Activated T-helper 2 cell treated with anti-CD3 and anti-CD28 coated beads, Interferon-gamma antibody, Interleukin-2, Interleukin-4, amounts not matched to agents 10 μg/mL and 5 μg/mL and 100 μg/mL, durations not matched to agents 14 hours and 24 hours and 36 hours (primary cell): ENCODE results near the gene SCYL3. TPM values are rescaled to one million over a fixed set of nuclear protein-coding genes. Genes with fewer than 3 reads are reported as not detected.

Experiments used
- DNase-seq: peaks from one replicate; pipeline ENCODE4 v3.0.0; 2021; ENCODE audit warnings: low spot score
- H3K27ac Mint-ChIP-seq: one replicate; pipeline ENCODE4 v1.8.0; 2021; ENCODE audit warnings: mixed read lengths
- H3K27me3 Mint-ChIP-seq: one replicate; pipeline ENCODE4 v1.8.0; 2021; ENCODE audit warnings: low read depth, mixed read lengths
- H3K36me3 Mint-ChIP-seq: one replicate; pipeline ENCODE4 v1.8.0; 2021; ENCODE audit warnings: low read depth, mixed read lengths
- H3K4me1 Mint-ChIP-seq: one replicate; pipeline ENCODE4 v1.8.0; 2021; ENCODE audit warnings: low read depth, mixed read lengths
- H3K4me3 Mint-ChIP-seq: one replicate; pipeline ENCODE4 v1.8.0; 2021; ENCODE audit warnings: low read depth, mild to moderate bottlenecking, moderate library complexity, mixed read lengths
- H3K9me3 Mint-ChIP-seq: one replicate; pipeline ENCODE4 v1.8.0; 2021; ENCODE audit warnings: mixed read lengths
- intact Hi-C: fragments of 100-400 bp; cut with micrococcal nuclease; formaldehyde crosslinking; loops from one replicate; pipeline ENCODE4 v1.15.1; 2023
- total RNA-seq: library from RNA; stranded (reverse); gene quantifications from 2 replicates; pipeline ENCODE4 v1.2.3, GENCODE V29; 2022

Gene SCYL3
- 9.5 and 10.2 TPM in 2 replicates for total RNA-seq

GRCh38 chr1:169893645-169894423 lies at the start of gene SCYL3:
TSS of gene SCYL3 (minus strand) at chr1:169893896. CDS start at chr1:169888840, 5,056 bp downstream.
- peak; percentile 89 for DNase-seq
- peak within 1 kb of the TSS; percentile 86 for H3K4me3 Mint-ChIP-seq
- peaks cover 5% of the 10 kb centered on the region for H3K36me3 Mint-ChIP-seq
- H3K4me1 Mint-ChIP-seq, result peaks cover 47% of the 10 kb centered on the region
- no peaks in the 10 kb centered on the region for H3K9me3 Mint-ChIP-seq
- H3K27me3 Mint-ChIP-seq, result peaks cover 9% of the 10 kb centered on the region
- H3K27ac Mint-ChIP-seq, result peak within 1 kb of the TSS; percentile 98
- intact Hi-C loops, result loop anchor here (1.0 to 5.0 kb wide), 10 partner anchors 15 to 847 kb away; partner anchors contain the start of genes BLZF1, F5, GORAB and KIFAP3

- intact Hi-C loops, result no loop called here
- H3K9me3 Mint-ChIP-seq, result no peaks in the 10 kb centered on the region
- H3K27me3 Mint-ChIP-seq, result no peaks in the 10 kb centered on the region
- H3K27ac Mint-ChIP-seq, result no peak overlapping the region
- no peak overlapping the region for H3K4me3 Mint-ChIP-seq
- no peaks in the 10 kb centered on the region for H3K4me1 Mint-ChIP-seq
- no peaks in the 10 kb centered on the region for H3K36me3 Mint-ChIP-seq
- DNase-seq, result no peak
These were observed 48.5 kb upstream of the SCYL3 start for GRCh38 chr1:169941982-169942830.

DNA sequence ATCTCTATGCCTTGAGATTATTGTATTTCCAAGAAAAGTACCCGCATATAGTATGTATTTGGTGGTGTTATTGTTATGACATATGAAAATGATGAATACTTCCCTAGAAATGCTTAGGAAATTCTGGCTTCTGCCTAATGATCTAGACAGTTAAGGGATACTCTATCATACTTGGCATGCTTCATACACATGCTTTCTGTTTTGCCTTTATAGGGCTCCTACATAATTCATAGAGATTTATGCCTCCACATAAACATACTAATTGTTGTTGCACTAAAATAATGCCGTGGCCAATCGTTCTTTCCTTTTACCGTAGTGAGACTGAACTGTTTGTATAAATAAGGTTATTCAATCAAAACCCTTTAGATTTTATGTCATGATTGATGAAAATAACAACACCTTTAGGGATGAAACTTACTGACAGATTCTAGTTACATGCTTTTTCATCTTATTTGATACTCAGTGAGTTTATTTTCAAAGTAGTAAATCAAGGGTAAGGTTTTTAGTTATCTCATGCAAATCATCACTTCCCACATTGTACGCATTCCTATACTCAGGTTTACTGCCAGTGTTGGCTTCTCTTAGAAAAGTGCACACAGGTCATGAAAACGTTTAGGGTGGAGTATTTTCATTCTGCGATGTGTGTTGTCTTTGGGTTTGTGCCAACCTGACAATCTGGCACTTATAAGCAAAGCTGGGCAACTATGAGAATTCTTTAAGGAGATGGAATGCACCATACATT lies 40.5 kb upstream of the SCYL3 start:
- peaks cover 3% of the 10 kb centered on the region for H3K27me3 Mint-ChIP-seq
- intact Hi-C loops, result no loop called here
- no peak for DNase-seq
- no peaks in the 10 kb centered on the region for H3K4me1 Mint-ChIP-seq
- H3K27ac Mint-ChIP-seq, result no peak overlapping the region
- H3K36me3 Mint-ChIP-seq, result no peaks in the 10 kb centered on the region
- H3K9me3 Mint-ChIP-seq, result no peaks in the 10 kb centered on the region
- H3K4me3 Mint-ChIP-seq, result no peak overlapping the region

DNA sequence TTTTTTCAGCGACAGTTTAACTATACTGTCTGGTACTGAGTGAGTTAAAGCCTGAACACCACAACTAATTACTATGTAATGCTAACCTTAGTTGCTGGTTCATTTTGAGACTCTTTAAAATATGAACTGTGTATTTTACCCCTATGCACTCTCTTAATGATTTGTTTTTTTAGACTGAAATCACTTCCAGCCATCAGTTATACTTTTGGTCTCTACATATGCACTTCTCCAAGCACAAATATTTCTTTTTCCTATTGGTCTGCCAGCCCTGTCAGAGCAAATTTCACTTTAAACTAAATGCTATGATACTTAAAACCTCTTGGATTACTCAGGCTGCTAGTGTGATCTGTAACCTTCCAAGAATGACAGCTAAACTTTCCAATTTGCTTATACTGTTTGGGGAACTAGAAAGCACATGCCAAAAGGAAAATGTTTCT lies 38.1 kb upstream of the SCYL3 start:
- no peaks in the 10 kb centered on the region for H3K9me3 Mint-ChIP-seq
- H3K36me3 Mint-ChIP-seq, result no peaks in the 10 kb centered on the region
- H3K27me3 Mint-ChIP-seq, result peaks cover 11% of the 10 kb centered on the region
- no peak overlapping the region for H3K27ac Mint-ChIP-seq
- no peak for DNase-seq
- intact Hi-C loops, result no loop called here
- peaks cover 3% of the 10 kb centered on the region for H3K4me1 Mint-ChIP-seq
- H3K4me3 Mint-ChIP-seq, result no peak overlapping the region

GRCh38 chr1:169929210-169929526 lies 35.5 kb upstream of the SCYL3 start:
- peaks cover 8% of the 10 kb centered on the region for H3K27me3 Mint-ChIP-seq
- H3K4me1 Mint-ChIP-seq, result peaks cover 13% of the 10 kb centered on the region
- H3K9me3 Mint-ChIP-seq, result no peaks in the 10 kb centered on the region
- intact Hi-C loops, result loop anchor here (2.0 to 5.0 kb wide), 2 partner anchors 146 to 603 kb away; partner anchors contain the start of genes GORAB and KIFAP3
- H3K27ac Mint-ChIP-seq, result no peak overlapping the region
- no peak for DNase-seq
- no peaks in the 10 kb centered on the region for H3K36me3 Mint-ChIP-seq
- H3K4me3 Mint-ChIP-seq, result no peak overlapping the region

- H3K36me3 Mint-ChIP-seq, result no peaks in the 10 kb centered on the region
- peaks cover 13% of the 10 kb centered on the region for H3K27me3 Mint-ChIP-seq
- H3K27ac Mint-ChIP-seq, result no peak overlapping the region
- H3K9me3 Mint-ChIP-seq, result no peaks in the 10 kb centered on the region
- H3K4me1 Mint-ChIP-seq, result peaks cover 13% of the 10 kb centered on the region
- no peak overlapping the region for H3K4me3 Mint-ChIP-seq
- no peak for DNase-seq
- intact Hi-C loops, result loop anchor here (2.0 to 5.0 kb wide), 2 partner anchors 146 to 604 kb away; partner anchors contain the start of genes GORAB and KIFAP3
These were observed 34.9 kb upstream of the SCYL3 start for GRCh38 chr1:169928438-169929209.

DNA sequence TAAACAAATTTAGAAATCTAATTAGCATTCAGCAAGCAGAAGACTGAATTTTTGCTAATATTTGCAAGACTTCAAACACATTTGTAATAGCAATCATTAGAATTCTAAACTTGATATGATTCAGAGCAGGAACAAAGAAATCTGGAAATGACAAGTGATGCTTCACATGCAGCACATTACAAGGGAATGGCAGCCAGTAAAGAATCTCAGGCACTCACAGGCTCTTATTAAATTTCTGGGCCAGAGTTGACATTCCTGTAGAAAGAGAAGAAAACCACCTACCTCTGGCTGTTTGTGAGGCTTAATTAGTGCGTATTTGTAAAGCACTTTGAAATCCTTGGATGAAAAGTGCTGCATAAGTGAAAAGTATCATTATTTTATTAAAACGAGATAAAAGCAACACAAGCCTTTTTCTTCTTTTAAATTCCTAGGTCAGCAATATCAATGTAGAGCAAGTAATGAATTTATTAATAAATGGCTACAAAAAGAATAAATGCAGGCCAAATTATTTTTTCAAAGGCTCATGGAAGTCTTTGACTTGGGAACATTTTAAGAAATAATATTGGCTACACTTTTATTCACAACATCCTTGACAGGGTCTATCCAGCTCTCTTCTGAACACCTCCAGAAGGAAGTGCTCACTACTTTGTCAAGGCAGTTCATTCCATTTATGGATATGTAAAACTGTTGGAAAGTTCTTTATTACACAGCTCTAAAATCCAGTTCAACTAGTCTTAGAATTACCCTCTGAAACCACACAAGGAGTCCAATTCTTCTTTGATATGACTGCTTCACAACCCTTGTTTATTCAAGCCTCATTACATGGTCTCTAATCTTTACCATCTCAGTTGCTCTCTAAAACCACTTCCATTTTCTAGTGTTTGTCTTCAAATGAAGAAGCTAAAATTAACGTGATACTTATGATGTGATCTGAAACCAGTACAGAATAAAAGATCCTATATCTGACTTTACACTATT lies 32.1 kb upstream of the SCYL3 start:
- no peak overlapping the region for H3K4me3 Mint-ChIP-seq
- peaks cover 13% of the 10 kb centered on the region for H3K4me1 Mint-ChIP-seq
- H3K36me3 Mint-ChIP-seq, result no peaks in the 10 kb centered on the region
- no peak for DNase-seq
- intact Hi-C loops, result loop anchor here (1.0 to 5.0 kb wide), 3 partner anchors 17 to 607 kb away; partner anchors contain the start of gene GORAB
- H3K27ac Mint-ChIP-seq, result peak overlapping the region; percentile 65
- H3K9me3 Mint-ChIP-seq, result no peaks in the 10 kb centered on the region
- peaks cover 16% of the 10 kb centered on the region for H3K27me3 Mint-ChIP-seq

GRCh38 chr1:169924829-169925228 lies 31.1 kb upstream of the SCYL3 start:
- Mint-ChIP-seq H3K9me3 (no peaks in the 10 kb centered on the region), H3K27ac (no peak overlapping the region), H3K4me3 (no peak overlapping the region), H3K27me3 (peaks cover 16% of the 10 kb centered on the region), H3K36me3 (no peaks in the 10 kb centered on the region), H3K4me1 (peaks cover 13% of the 10 kb centered on the region)
- intact Hi-C loops, result loop anchor here (5.0 kb wide), 1 partner anchor 607 kb away; the partner anchor contains the start of gene GORAB
- DNase-seq, result no peak

DNA sequence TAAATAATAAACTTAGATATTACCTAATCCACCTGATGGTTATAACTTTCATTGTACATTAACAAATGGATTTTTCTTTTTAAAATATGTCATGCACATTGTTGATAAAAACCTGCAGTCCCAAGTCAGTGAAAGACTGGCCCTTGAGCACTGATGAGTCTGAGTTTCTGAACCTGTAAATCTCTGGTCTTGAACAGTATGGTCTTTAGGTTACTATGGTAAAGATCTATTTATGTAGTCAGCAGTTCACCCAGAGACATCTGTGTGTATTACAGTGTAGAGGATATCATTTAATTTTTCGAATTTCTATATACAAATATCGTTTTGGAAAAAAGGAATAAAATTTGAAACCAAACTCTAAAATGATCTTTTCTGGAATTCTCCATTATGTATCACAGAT lies 30.4 kb upstream of the SCYL3 start:
- Mint-ChIP-seq H3K27ac (no peak overlapping the region), H3K27me3 (peaks cover 16% of the 10 kb centered on the region), H3K4me1 (peaks cover 13% of the 10 kb centered on the region), H3K9me3 (no peaks in the 10 kb centered on the region), H3K36me3 (no peaks in the 10 kb centered on the region), H3K4me3 (no peak overlapping the region)
- intact Hi-C loops, result no loop called here
- DNase-seq, result no peak

- intact Hi-C loops, result no loop called here
- no peak overlapping the region for H3K27ac Mint-ChIP-seq
- no peaks in the 10 kb centered on the region for H3K36me3 Mint-ChIP-seq
- H3K4me3 Mint-ChIP-seq, result no peak overlapping the region
- no peaks in the 10 kb centered on the region for H3K9me3 Mint-ChIP-seq
- peaks cover 8% of the 10 kb centered on the region for H3K27me3 Mint-ChIP-seq
- DNase-seq, result no peak
- peaks cover 8% of the 10 kb centered on the region for H3K4me1 Mint-ChIP-seq
These were observed 27.4 kb upstream of the SCYL3 start for GRCh38 chr1:169921080-169921479.

GRCh38 chr1:169918927-169919326 lies 25.2 kb upstream of the SCYL3 start:
- Mint-ChIP-seq H3K27me3 (peaks cover 6% of the 10 kb centered on the region), H3K4me3 (no peak overlapping the region), H3K4me1 (peaks cover 15% of the 10 kb centered on the region), H3K27ac (no peak overlapping the region), H3K9me3 (no peaks in the 10 kb centered on the region), H3K36me3 (no peaks in the 10 kb centered on the region)
- DNase-seq, result no peak
- intact Hi-C loops, result no loop called here
